Measurements from ENCODE around the gene TPTE2.
"Not testable (repeated sequence)": the region's sequence is repeated elsewhere in the genome, so short reads cannot be mapped to it uniquely, and the experiment has no call there.

Gene TPTE2

GRCh38 chr13:19561127-19561582 lies at the start of gene TPTE2:
Gene TPTE2, minus strand, starts transcription at chr13:19561532. Its CDS starts 58,298 bp downstream, at chr13:19503234.
- DNase-seq: not testable (repeated sequence)

GRCh38 chr13:19607523-19608078 lies 46.3 kb upstream of the TPTE2 start:
- DNase-seq: no peak

- no peak for DNase-seq
These were observed 45.4 kb upstream of the TPTE2 start for GRCh38 chr13:19606737-19607136.

- no peak for DNase-seq
These were observed 44.8 kb upstream of the TPTE2 start for GRCh38 chr13:19606152-19606551.

GRCh38 chr13:19605161-19605955 lies 44.0 kb upstream of the TPTE2 start:
- DNase-seq: no peak

GRCh38 chr13:19604306-19604705 lies 43.0 kb upstream of the TPTE2 start:
- no peak for DNase-seq

GRCh38 chr13:19601749-19602725 lies 40.7 kb upstream of the TPTE2 start:
- peak; percentile 63 for DNase-seq

GRCh38 chr13:19597523-19597922 lies 36.2 kb upstream of the TPTE2 start:
- DNase-seq: no peak

GRCh38 chr13:19596960-19597361 lies 35.6 kb upstream of the TPTE2 start:
- no peak for DNase-seq

GRCh38 chr13:19596086-19596485 lies 34.8 kb upstream of the TPTE2 start:
- no peak for DNase-seq

- no peak for DNase-seq
These were observed 31.4 kb upstream of the TPTE2 start for GRCh38 chr13:19592657-19593180.

GRCh38 chr13:19591864-19592263 lies 30.5 kb upstream of the TPTE2 start:
- DNase-seq: no peak

GRCh38 chr13:19590423-19590822 lies 29.1 kb upstream of the TPTE2 start:
- no peak for DNase-seq

GRCh38 chr13:19589312-19589711 lies 28.0 kb upstream of the TPTE2 start:
- DNase-seq: no peak

- no peak for DNase-seq
These were observed 26.4 kb upstream of the TPTE2 start for GRCh38 chr13:19587635-19588300.

GRCh38 chr13:19586904-19587634 lies 25.7 kb upstream of the TPTE2 start:
- DNase-seq: no peak

GRCh38 chr13:19581675-19582074 lies 20.3 kb upstream of the TPTE2 start:
- no peak for DNase-seq

GRCh38 chr13:19575230-19575629 lies 13.9 kb upstream of the TPTE2 start:
- no peak for DNase-seq

- DNase-seq: no peak
These were observed 11.9 kb upstream of the TPTE2 start for GRCh38 chr13:19573120-19573716.

GRCh38 chr13:19572280-19572679 lies 10.9 kb upstream of the TPTE2 start:
- DNase-seq: no peak

- no peak for DNase-seq
These were observed 6.6 kb upstream of the TPTE2 start for GRCh38 chr13:19567820-19568534.
